Measurements from ENCODE around the gene GNAI3.

DNA sequence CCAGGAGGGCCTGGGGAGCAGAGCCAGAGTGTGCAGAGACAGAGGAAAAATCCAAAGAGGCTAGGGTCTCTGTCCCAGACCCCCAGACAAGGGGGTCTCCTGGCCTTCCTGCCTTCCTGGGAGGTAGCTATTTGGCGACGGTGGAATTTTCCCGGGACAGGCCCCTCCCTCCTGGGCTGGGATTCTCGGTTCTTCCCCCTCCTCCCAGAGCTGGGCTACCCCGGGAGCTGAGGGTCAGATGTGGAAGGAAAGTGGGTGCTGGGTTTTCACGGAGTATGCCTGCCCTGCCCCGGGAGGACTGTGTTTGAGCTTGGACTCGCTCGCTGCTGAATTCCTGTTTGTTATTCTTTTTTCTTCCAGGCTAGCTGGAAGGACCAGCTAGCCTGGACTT lies 72.0 kb downstream of the GNAI3 start:
- TF ChIP-seq POLR2A (IDR thresholded peaks at IDR 0.05) (no peak), POLR2AphosphoS5 (IDR thresholded peaks at IDR 0.05; ENCODE audit: insufficient read depth in 1 of 2, low read depth in 1 of 2) (no peak)
- TF ChIP-seq, protein P1, sequence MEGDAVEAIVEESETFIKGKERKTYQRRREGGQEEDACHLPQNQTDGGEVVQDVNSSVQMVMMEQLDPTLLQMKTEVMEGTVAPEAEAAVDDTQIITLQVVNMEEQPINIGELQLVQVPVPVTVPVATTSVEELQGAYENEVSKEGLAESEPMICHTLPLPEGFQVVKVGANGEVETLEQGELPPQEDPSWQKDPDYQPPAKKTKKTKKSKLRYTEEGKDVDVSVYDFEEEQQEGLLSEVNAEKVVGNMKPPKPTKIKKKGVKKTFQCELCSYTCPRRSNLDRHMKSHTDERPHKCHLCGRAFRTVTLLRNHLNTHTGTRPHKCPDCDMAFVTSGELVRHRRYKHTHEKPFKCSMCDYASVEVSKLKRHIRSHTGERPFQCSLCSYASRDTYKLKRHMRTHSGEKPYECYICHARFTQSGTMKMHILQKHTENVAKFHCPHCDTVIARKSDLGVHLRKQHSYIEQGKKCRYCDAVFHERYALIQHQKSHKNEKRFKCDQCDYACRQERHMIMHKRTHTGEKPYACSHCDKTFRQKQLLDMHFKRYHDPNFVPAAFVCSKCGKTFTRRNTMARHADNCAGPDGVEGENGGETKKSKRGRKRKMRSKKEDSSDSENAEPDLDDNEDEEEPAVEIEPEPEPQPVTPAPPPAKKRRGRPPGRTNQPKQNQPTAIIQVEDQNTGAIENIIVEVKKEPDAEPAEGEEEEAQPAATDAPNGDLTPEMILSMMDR (IDR thresholded peaks at IDR 0.05), result no peak

Data from vagina (tissue), 2 donors.